ENCODE results near the gene PYY. TPM values are rescaled to one million over a fixed set of nuclear protein-coding genes. Genes with fewer than 3 reads are reported as not detected.

The PYY gene
- total RNA-seq, 1 donor from 2014 or later = not detected

DNA sequence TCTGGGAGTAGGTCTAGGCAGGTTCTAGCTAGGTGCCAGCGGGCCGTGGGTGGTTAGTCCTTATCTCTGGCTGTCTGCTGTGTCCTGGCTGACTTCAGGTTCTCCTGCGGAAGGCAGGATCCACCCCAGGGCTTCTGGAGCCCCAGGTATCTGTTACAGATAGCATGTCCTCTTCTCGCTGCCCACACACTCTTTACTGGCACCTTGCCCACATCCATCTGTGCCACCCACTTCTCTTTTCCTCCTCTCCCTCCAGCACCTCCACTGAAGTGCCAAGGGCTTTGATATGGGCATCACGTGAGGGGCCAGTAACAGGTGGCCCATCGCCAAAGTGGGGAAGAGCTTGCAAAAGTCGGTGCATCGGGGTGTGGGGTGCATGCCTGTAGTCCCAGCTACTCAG, 41.8 kb downstream of the PYY start:
- intact Hi-C loops (cut with micrococcal nuclease) = no loop called here
- H3K27ac ChIP-seq (replicated peaks) = peak overlapping the region; percentile 59
- TF ChIP-seq CTCF (IDR thresholded peaks at IDR 0.05; ENCODE audit: borderline replicate concordance) = no peak
- H3K9me3 ChIP-seq (replicated peaks) = no peaks in the 10 kb centered on the region
- H3K27me3 ChIP-seq (ENCODE audit: low read depth) = no peaks in the 10 kb centered on the region
- peaks cover 30% of the 10 kb centered on the region for H3K4me1 ChIP-seq
- no peaks in the 10 kb centered on the region for H3K36me3 ChIP-seq
- no peak overlapping the region for H3K4me3 ChIP-seq
- DNase-seq = peak; percentile 61

GRCh38 chr17:43909537-43910231, 44.1 kb downstream of the PYY start:
- no peak for TF ChIP-seq CTCF (IDR thresholded peaks at IDR 0.05; ENCODE audit: borderline replicate concordance)
- Histone ChIP-seq H3K36me3 (no peaks in the 10 kb centered on the region), H3K4me3 (no peak overlapping the region), H3K4me1 (peaks cover 46% of the 10 kb centered on the region), H3K27ac (replicated peaks) (no peak overlapping the region), H3K9me3 (replicated peaks) (no peaks in the 10 kb centered on the region), H3K27me3 (ENCODE audit: low read depth) (no peaks in the 10 kb centered on the region)
- no peak for DNase-seq
- intact Hi-C loops (cut with micrococcal nuclease) = no loop called here

DNA sequence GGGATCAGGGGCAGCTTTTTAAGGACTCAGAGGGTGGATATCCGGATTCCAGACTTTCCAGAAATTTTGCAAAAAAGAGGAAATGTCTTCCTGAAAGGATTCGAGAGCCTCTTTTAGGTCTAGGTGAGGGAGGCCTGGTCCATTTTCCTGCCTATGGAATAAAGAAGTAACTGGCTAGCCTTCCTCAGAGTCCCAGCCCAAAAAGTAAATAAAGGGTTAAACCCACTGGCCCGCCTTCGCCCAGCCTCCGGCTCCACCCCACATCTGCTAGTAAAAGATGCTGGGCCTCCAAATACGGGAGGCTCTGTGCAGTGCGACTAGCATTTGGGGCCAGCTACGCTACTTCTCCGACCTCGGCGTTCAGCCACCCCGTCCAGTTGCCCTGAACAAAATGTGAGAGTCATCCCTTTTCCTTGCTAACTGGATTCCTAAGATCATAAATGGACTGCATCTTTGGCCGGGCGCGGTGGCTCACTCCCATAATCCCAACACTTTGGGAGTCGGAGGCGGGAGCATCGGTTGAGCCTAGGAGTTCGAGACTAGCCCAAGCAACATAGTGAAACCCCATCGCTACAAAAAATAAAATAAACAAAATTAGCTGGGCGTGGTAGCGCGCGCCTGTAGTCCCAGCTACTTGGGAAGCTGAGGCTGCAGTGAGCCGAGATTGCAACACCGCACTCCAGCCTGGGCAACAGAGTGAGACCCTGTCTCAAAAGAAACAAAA, 45.6 kb downstream of the PYY start:
- no peaks in the 10 kb centered on the region for H3K27me3 ChIP-seq (ENCODE audit: low read depth)
- TF ChIP-seq CTCF (IDR thresholded peaks at IDR 0.05; ENCODE audit: borderline replicate concordance) = no peak
- intact Hi-C loops (cut with micrococcal nuclease) = no loop called here

GRCh38 chr17:43907425-43907981, 46.2 kb downstream of the PYY start, which contains the start of gene MPP2:
MPP2 (minus strand) TSS chr17:43907536; CDS start chr17:43904460, 3,076 bp downstream.
- peak; percentile 72 for DNase-seq
- Histone ChIP-seq H3K9me3 (replicated peaks) (no peaks in the 10 kb centered on the region), H3K27me3 (ENCODE audit: low read depth) (no peaks in the 10 kb centered on the region), H3K4me1 (peaks cover 46% of the 10 kb centered on the region), H3K4me3 (peak within 1 kb of the TSS; percentile 93), H3K36me3 (no peaks in the 10 kb centered on the region), H3K27ac (replicated peaks) (peak within 1 kb of the TSS; percentile 79)
- intact Hi-C loops (cut with micrococcal nuclease) = no loop called here
- TF ChIP-seq CTCF (IDR thresholded peaks at IDR 0.05; ENCODE audit: borderline replicate concordance) = peak; percentile 50

More for the DNA sequence above, 45.6 kb downstream of the PYY start:
- peaks cover 46% of the 10 kb centered on the region for H3K4me1 ChIP-seq
- no peaks in the 10 kb centered on the region for H3K36me3 ChIP-seq
- DNase-seq = peak; percentile 69
- no peaks in the 10 kb centered on the region for H3K9me3 ChIP-seq (replicated peaks)
- peak overlapping the region; percentile 79 for H3K27ac ChIP-seq (replicated peaks)
- H3K4me3 ChIP-seq = peak overlapping the region; percentile 93

DNA sequence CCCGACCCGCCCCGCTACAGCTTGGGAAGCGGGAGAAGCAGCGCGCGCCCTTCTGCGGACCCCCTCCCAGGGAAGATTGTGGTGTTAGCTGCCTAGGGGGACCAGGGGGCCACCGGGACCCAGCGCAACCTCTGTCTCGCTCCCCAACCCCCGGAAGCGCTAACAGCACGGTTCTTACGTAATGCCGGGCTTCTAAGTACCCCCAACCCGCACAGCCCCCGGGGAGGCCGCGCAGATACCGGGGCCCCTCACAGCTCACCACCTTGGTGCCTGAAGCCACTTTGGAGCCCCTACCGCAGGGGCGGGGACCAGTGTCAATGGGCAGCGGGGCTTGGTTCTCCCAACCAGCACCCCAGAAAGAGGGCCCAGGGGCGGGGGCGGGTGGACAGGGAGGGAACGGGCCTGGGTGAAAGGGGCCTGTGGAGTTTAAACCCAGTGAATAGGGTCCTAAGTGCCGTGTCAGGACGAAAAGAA, 46.8 kb downstream of the PYY start:
- DNase-seq = no peak
- Histone ChIP-seq H3K27ac (replicated peaks) (peak overlapping the region; percentile 79), H3K36me3 (no peaks in the 10 kb centered on the region), H3K27me3 (ENCODE audit: low read depth) (no peaks in the 10 kb centered on the region), H3K9me3 (replicated peaks) (no peaks in the 10 kb centered on the region), H3K4me1 (peaks cover 46% of the 10 kb centered on the region), H3K4me3 (peak overlapping the region; percentile 93)
- intact Hi-C loops (cut with micrococcal nuclease) = no loop called here
- no peak for TF ChIP-seq CTCF (IDR thresholded peaks at IDR 0.05; ENCODE audit: borderline replicate concordance)

All from left ventricle myocardium inferior (tissue), 1 donor.